ENCODE data around the gene ANAPC7. TPM values are rescaled to one million over a fixed set of nuclear protein-coding genes. Genes with fewer than 3 reads are reported as not detected.
"Not testable (repeated sequence)": the region's sequence is repeated elsewhere in the genome, so short reads cannot be mapped to it uniquely, and the experiment has no call there.

Gene ANAPC7
- total and polyA plus RNA-seq, 9 of the 15 experiments (the other 6 are each of a cell fraction or from before 2014, with no cell fraction given): 46.7 to 158 (median 109) TPM

GRCh38 chr12:110405126-110405662, 1.7 kb upstream of the ANAPC7 start:
- H3K4me3 ChIP-seq; BruUV-seq (replicated peaks); H3K9ac ChIP-seq (ENCODE audit: insufficient read depth in 1 of 2, low read depth in 2 of 2, low read length in 2 of 2); intact Hi-C loops (cut with micrococcal nuclease); H3K9me1 ChIP-seq (ENCODE audit: control insufficient read depth, insufficient read depth, low read length); ATAC-seq; CTCF ChIA-PET (ENCODE audit: low intra/inter-chr PET ratio); H3K27me3 ChIP-seq (ENCODE audit: control insufficient read depth in 2 of 2, insufficient read depth in 2 of 2, low read length in 2 of 2); H3K9me3 ChIP-seq (replicated peaks; ENCODE audit: control insufficient read depth, insufficient read depth, low read depth, low read length); H3K4me2 ChIP-seq (ENCODE audit: insufficient read depth, low read length); H4K20me1 ChIP-seq (replicated peaks; ENCODE audit: control insufficient read depth, insufficient read depth, low read length); in situ Hi-C loops (cut with MboI); FAIRE-seq; DNase-seq (ENCODE audit: extremely low read depth in 1 of 4, low spot score in 3 of 4); TF ChIP-seq NR2C2, ID3 (CRISPR knock-in tag; IDR thresholded peaks at IDR 0.05): not testable (repeated sequence)
- H3K4me1 ChIP-seq (replicated peaks in 1 of 2; ENCODE audit: control insufficient read depth in 2 of 2, insufficient read depth in 2 of 2, low read length in 2 of 2): peaks cover 17 to 22% of the 10 kb centered on the region in 2 experiments; a peak in 4 of 5 replicates
- peak; percentile 23; the same call in 1 of the 2 replicates for TF ChIP-seq NR2C2 (tag; IDR thresholded peaks at IDR 0.05)
- TF ChIP-seq ARID1B (IDR thresholded peaks at IDR 0.05): 0 out of 2 replicates have a peak, but pooled peaks have one; percentile 10
- peak; percentile 51 for TF ChIP-seq CEBPB (tag; IDR thresholded peaks at IDR 0.05)
- TF ChIP-seq TRIM24 (IDR thresholded peaks at IDR 0.05): peak; percentile 46 to 54; a peak in 3 of 4 replicates
- TF ChIP-seq THRAP3 (IDR thresholded peaks at IDR 0.05; ENCODE audit: borderline replicate concordance): 0 out of 2 replicates have a peak, but pooled peaks have one; percentile 54
- TF ChIP-seq GATA2 (CRISPR knock-in tag; IDR thresholded peaks at IDR 0.05): 0 out of 2 replicates have a peak, but pooled peaks have one; percentile 19
- peak; percentile 85 for TF ChIP-seq NR2C1 (IDR thresholded peaks at IDR 0.05)
- peak; percentile 90 for TF ChIP-seq NR2C1 (tag; IDR thresholded peaks at IDR 0.05)
- TF ChIP-seq ID3 (tag; IDR thresholded peaks at IDR 0.05): 0 out of 2 replicates have a peak, but pooled peaks have one; percentile 29
- H3K36me3 ChIP-seq (ENCODE audit: control insufficient read depth, insufficient read depth, low read length): peaks cover 14% of the 10 kb centered on the region
- H3K27ac ChIP-seq (ENCODE audit: extremely low read depth, low read depth, low read length): peak overlapping the region; percentile 19; the same call in 1 of the 3 replicates
- peak overlapping the region; percentile 100 for H2AFZ ChIP-seq (ENCODE audit: low read depth, low read length)
- H3K79me2 ChIP-seq (ENCODE audit: control insufficient read depth, insufficient read depth, low read length): peaks cover 36% of the 10 kb centered on the region
- POLR2A ChIA-PET: interaction anchor here (0.9 to 2.0 kb wide), 2 partner anchors 16 to 26 kb away, joined by 3 to 9 read pairs; no protein-coding TSS in a partner anchor
- 82% methylated on average over 12 of the region's 16 CpGs for WGBS (ENCODE audit: insufficient coverage, low coverage, missing lambda C conversion rate)
